ENCODE data around the gene C16orf82. TPM values are rescaled to one million over a fixed set of nuclear protein-coding genes. Genes with fewer than 3 reads are reported as not detected.

Gene C16orf82
- total and polyA plus RNA-seq, 9 of the 15 experiments (the other 6 are each of a cell fraction or from before 2014, with no cell fraction given) = not detected

DNA sequence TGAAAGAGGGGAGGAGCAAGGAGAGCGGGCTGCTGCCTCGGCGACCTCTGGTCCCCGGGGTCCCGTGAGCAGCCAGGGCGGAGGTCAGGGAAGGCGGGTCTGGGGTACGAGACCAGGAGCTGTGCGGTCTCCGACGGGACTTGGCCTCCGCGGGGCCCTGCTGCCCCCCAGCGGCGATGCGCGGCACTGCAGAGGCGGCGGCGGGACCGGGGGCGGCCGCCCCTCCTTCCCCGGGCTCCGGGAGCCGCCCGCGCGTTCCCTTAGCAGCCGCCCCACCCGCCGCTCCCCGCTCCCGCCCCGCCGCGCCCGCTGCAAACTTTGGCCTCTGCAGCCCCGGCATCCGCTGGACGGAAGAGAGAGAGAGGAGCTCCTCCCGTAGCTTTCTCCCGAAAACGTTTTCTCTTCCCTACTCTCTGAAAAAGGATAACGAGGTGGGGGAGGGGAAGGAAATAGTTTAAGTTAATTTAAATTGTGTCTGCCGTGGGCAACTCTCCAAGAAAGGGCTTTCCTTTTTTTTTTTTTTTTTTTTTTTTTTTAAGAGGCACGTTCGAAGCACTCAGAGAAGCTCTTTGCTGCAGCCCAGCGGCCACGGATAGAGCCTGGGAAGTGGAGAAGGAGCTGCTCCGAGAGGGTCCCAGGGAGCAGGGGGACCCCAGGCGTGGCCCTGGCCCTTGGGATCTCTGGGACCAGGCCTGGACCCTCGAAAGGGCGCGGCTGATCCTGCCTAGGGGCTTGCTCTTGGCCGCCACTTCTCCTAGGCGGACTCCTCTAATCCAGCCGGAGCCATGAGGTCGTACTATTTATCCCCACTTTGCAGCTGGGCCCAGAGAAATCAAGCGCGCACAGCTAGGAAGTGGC lies 43.2 kb downstream of the C16orf82 start (continued):
- TF ChIP-seq BCLAF1 (IDR thresholded peaks at IDR 0.05; ENCODE audit: borderline replicate concordance in 1 of 2, control insufficient read depth in 1 of 2, low read depth in 2 of 2, low read length in 1 of 2) = no peak
- no peak for TF ChIP-seq NUFIP1 (IDR thresholded peaks at IDR 0.05; ENCODE audit: partially characterized antibody)
- no peak for TF ChIP-seq PURB (CRISPR knock-in tag; IDR thresholded peaks at IDR 0.05; ENCODE audit: low read depth)
- TF ChIP-seq CREM (IDR thresholded peaks at IDR 0.05; ENCODE audit: low read depth) = peak; percentile 12; the same call in 1 of the 2 replicates
- no peak for TF ChIP-seq RBBP5 (IDR thresholded peaks at IDR 0.05; ENCODE audit: borderline replicate concordance, insufficient read depth, low read length, poor library complexity, severe bottlenecking)
- TF ChIP-seq TFAM (CRISPR knock-in tag; conservative IDR thresholded peaks at IDR 0.05) = no peak
- no peak for TF ChIP-seq L3MBTL2 (IDR thresholded peaks at IDR 0.05)
- TF ChIP-seq, protein P1, sequence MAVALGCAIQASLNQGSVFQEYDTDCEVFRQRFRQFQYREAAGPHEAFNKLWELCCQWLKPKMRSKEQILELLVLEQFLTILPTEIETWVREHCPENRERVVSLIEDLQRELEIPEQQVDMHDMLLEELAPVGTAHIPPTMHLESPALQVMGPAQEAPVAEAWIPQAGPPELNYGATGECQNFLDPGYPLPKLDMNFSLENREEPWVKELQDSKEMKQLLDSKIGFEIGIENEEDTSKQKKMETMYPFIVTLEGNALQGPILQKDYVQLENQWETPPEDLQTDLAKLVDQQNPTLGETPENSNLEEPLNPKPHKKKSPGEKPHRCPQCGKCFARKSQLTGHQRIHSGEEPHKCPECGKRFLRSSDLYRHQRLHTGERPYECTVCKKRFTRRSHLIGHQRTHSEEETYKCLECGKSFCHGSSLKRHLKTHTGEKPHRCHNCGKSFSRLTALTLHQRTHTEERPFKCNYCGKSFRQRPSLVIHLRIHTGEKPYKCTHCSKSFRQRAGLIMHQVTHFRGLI (CRISPR knock-in tag; IDR thresholded peaks at IDR 0.05) = no peak
- TF ChIP-seq ATF6 (CRISPR knock-in tag; IDR thresholded peaks at IDR 0.05) = no peak
- TF ChIP-seq SMARCC2 (IDR thresholded peaks at IDR 0.05; ENCODE audit: low read depth) = no peak
- TF ChIP-seq ZNF324 (CRISPR knock-in tag; IDR thresholded peaks at IDR 0.05) = no peak
- no peak for TF ChIP-seq CCAR2 (IDR thresholded peaks at IDR 0.05; ENCODE audit: low read depth, low read length)
- no peak for TF ChIP-seq THRB (CRISPR knock-in tag; conservative IDR thresholded peaks at IDR 0.05)
- peak in 1 of 2 experiments; percentile 44 for TF ChIP-seq E2F6 (IDR thresholded peaks at IDR 0.05; ENCODE audit: borderline replicate concordance in 1 of 2, extremely low read depth in 1 of 2, insufficient read depth in 1 of 2, insufficient read length in 1 of 2, low read depth in 1 of 2, low read length in 1 of 2, poor library complexity in 1 of 2, severe bottlenecking in 1 of 2)
- TF ChIP-seq ZNF316 (IDR thresholded peaks at IDR 0.05) = no peak
- peak; percentile 45 for TF ChIP-seq HMGN3 (IDR thresholded peaks at IDR 0.05; ENCODE audit: borderline replicate concordance, extremely low read depth, insufficient read length, low read depth, low read length)
- no peak for TF ChIP-seq GABPB1 (CRISPR knock-in tag; IDR thresholded peaks at IDR 0.05)
